ENCODE results near the gene PDE4B.

PDE4B gene

DNA sequence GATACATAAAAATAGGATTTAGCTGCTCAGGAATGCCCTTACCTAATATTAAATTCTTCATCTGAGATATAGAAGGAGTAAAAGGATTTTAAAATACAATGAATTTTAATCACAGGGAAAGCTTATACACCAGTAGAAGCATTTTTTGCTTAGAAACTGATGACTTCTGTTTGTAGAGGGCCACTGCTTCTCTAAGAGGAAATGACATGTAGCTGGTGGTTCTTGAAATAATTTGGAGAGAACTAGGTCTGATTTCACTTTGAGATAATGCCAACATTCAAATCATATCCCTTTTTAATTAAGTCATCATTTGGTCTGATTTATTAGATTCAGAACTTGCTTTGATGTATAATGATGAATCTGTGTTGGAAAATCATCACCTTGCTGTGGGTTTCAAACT lies 574.7 kb downstream of the PDE4B start:
- no peaks in the 10 kb centered on the region for H4K20me1 ChIP-seq (ENCODE audit: insufficient read depth)
- H2AFZ ChIP-seq (ENCODE audit: low read depth) = no peak overlapping the region
- H3K4me2 ChIP-seq = no peak overlapping the region
- H3K4me3 ChIP-seq (IDR thresholded peaks at IDR 0.05; ENCODE audit: insufficient read depth, low read depth, low read length) = no peak overlapping the region
- H3K9ac ChIP-seq = no peak overlapping the region
- H3K4me1 ChIP-seq (ENCODE audit: low read depth, poor library complexity, severe bottlenecking) = no peaks in the 10 kb centered on the region
- H3K27ac ChIP-seq = no peak overlapping the region
- no peaks in the 10 kb centered on the region for H3K79me2 ChIP-seq (ENCODE audit: insufficient read depth, low read depth)
- H3K36me3 ChIP-seq (ENCODE audit: insufficient read depth) = no peaks in the 10 kb centered on the region
- H3K27me3 ChIP-seq (ENCODE audit: insufficient read depth, low read depth) = no peaks in the 10 kb centered on the region
- TF ChIP-seq CTCF (conservative IDR thresholded peaks at IDR 0.05; ENCODE audit: low read depth, low read length) = no peak

DNA sequence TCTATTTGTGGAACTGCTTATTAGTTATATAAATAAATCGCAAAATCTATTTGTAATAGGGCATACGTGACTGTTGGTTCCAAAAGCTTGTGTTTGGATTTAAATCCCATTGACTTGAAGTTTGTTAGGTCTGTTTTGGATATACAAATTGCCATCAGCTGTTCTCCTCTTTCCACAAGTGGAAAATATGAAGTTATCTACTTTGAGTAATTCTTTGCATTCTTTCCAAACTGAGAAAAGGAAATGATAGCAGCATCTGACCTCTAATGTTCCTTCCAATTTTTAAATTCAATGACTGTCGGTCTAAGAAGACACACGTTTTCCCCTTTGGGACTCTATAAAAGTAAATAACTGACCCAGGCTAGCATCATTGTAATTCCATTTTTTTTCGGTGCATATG lies 575.6 kb downstream of the PDE4B start:
- no peaks in the 10 kb centered on the region for H3K4me1 ChIP-seq (ENCODE audit: low read depth, poor library complexity, severe bottlenecking)
- H2AFZ ChIP-seq (ENCODE audit: low read depth) = no peak overlapping the region
- H3K9ac ChIP-seq = no peak overlapping the region
- no peaks in the 10 kb centered on the region for H3K79me2 ChIP-seq (ENCODE audit: insufficient read depth, low read depth)
- H3K36me3 ChIP-seq (ENCODE audit: insufficient read depth) = no peaks in the 10 kb centered on the region
- no peak overlapping the region for H3K4me2 ChIP-seq
- no peaks in the 10 kb centered on the region for H3K27me3 ChIP-seq (ENCODE audit: insufficient read depth, low read depth)
- H4K20me1 ChIP-seq (ENCODE audit: insufficient read depth) = no peaks in the 10 kb centered on the region
- H3K27ac ChIP-seq = no peak overlapping the region
- H3K4me3 ChIP-seq (IDR thresholded peaks at IDR 0.05; ENCODE audit: insufficient read depth, low read depth, low read length) = no peak overlapping the region
- no peak for TF ChIP-seq CTCF (conservative IDR thresholded peaks at IDR 0.05; ENCODE audit: low read depth, low read length)

GRCh38 chr1:66370462-66370971 lies 577.8 kb downstream of the PDE4B start:
- Histone ChIP-seq H3K4me1 (ENCODE audit: low read depth, poor library complexity, severe bottlenecking) (peaks cover 20% of the 10 kb centered on the region), H3K4me2 (no peak overlapping the region), H2AFZ (ENCODE audit: low read depth) (no peak overlapping the region), H3K27me3 (ENCODE audit: insufficient read depth, low read depth) (no peaks in the 10 kb centered on the region), H4K20me1 (ENCODE audit: insufficient read depth) (no peaks in the 10 kb centered on the region), H3K9ac (no peak overlapping the region), H3K79me2 (ENCODE audit: insufficient read depth, low read depth) (no peaks in the 10 kb centered on the region), H3K36me3 (ENCODE audit: insufficient read depth) (no peaks in the 10 kb centered on the region), H3K4me3 (IDR thresholded peaks at IDR 0.05; ENCODE audit: insufficient read depth, low read depth, low read length) (no peak overlapping the region), H3K27ac (no peak overlapping the region)
- no peak for TF ChIP-seq CTCF (conservative IDR thresholded peaks at IDR 0.05; ENCODE audit: low read depth, low read length)

GRCh38 chr1:66371233-66372005 lies 578.7 kb downstream of the PDE4B start:
- no peak overlapping the region for H2AFZ ChIP-seq (ENCODE audit: low read depth)
- H4K20me1 ChIP-seq (ENCODE audit: insufficient read depth) = no peaks in the 10 kb centered on the region
- H3K4me1 ChIP-seq (ENCODE audit: low read depth, poor library complexity, severe bottlenecking) = peaks cover 27% of the 10 kb centered on the region
- H3K27ac ChIP-seq = no peak overlapping the region
- H3K4me2 ChIP-seq = no peak overlapping the region
- no peak overlapping the region for H3K9ac ChIP-seq
- no peak for TF ChIP-seq CTCF (conservative IDR thresholded peaks at IDR 0.05; ENCODE audit: low read depth, low read length)
- H3K27me3 ChIP-seq (ENCODE audit: insufficient read depth, low read depth) = no peaks in the 10 kb centered on the region
- no peaks in the 10 kb centered on the region for H3K36me3 ChIP-seq (ENCODE audit: insufficient read depth)
- H3K79me2 ChIP-seq (ENCODE audit: insufficient read depth, low read depth) = no peaks in the 10 kb centered on the region
- no peak overlapping the region for H3K4me3 ChIP-seq (IDR thresholded peaks at IDR 0.05; ENCODE audit: insufficient read depth, low read depth, low read length)

All from KMS-11 (cell line).